Adipose tissue (tissue), 3 donors: ENCODE data around the gene ULBP2. TPM values are rescaled to one million over a fixed set of nuclear protein-coding genes. Genes with fewer than 3 reads are reported as not detected.
"Not testable (repeated sequence)": the region's sequence is repeated elsewhere in the genome, so short reads cannot be mapped to it uniquely, and the experiment has no call there.

Source experiments
- H3K27ac ChIP-seq: one replicate; pipeline ENCODE4 v1.5.1; 2013; ENCODE audit warnings: low read depth, low read length
- WGBS, 3 donors: extraction: QIAGEN DNeasy Blood & Tissue Kit; methylation state at CpG; one replicate each; pipeline ENCODE4 v1.1.7; 2013; 5-methylcytosine and 5-hydroxymethylcytosine counted together
- polyA plus RNA-seq, 3 donors: library from polyadenylated mRNA; stranded (reverse); fragments of 200-250 nt; gene quantifications; one replicate each; pipeline ENCODE4 v1.2.3, GENCODE V29; 2013
- donor health status: healthy with polysubstance abuse.
- donor health status: Bipolar disorder and iron deficiency.
- donor health status: healthy.

The ULBP2 gene
- polyA plus RNA-seq, 3 donors: 0.36 to 1.6 TPM; not detected in 1

DNA sequence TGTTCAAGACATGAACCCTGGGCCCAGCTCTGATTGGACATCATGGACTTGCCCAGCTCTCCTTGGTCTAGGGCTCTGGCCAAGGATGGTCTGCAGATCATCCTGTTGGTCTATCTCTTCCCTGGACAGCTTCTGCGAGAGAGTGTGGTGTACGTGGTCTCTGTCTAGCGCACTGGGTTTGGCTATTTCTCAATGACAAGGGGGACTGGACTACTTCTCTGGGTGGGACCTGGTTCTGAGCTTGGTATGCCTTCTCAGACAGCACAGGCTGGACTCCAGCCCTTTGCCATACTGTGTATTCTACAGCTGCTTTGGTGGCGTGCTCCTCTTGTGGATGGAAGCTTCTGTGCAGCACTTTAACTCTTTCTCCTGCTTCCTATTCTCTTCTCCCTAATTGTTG, 35.4 kb upstream of the ULBP2 start:
- WGBS, 3 donors: 92 to 96% (median 95%) methylated on average over 4 of the region's 4 CpGs
- H3K27ac ChIP-seq: no peak overlapping the region

DNA sequence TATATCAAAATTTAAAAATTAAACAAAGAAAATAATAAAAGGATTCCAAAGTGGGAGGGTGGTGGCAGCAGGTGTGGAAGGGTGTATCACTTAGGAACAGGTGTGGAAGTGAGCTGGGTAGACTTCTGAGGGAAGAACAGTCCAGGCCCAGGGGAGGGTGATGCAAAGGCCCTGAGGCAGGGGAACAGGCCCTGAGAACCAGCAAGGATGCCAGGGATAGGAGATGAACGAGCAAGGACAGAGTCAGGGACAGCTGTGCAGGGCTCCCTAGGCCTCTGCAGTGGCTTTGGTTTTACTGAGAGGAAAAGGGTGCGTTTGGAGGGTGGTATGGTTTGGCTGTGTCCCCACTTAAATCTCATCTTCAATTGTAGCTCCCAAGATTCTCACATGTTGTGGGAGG, 34.5 kb upstream of the ULBP2 start:
- WGBS, 3 donors: 85 to 91% (median 90%) methylated on average over 2 of the region's 2 CpGs
- no peak overlapping the region for H3K27ac ChIP-seq

DNA sequence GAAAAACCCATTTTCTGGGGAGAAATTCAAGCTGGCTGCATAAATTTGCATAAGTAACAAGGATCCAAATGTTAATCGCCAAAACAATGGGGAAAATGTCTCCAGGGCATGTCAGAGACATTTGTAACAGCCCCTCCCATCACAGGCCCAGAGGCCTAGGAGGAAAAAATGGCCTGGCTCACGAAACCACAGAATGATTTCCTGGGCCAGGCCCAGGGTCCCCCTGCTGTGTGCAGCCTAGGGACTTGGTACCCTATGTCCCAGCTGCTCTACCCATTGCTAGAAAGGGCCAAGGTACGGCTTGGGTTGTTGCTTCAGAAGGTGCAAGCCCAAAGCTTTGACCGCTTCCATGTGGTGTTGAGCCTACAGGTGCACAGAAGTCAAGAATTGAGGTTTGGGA, 33.3 kb upstream of the ULBP2 start:
- H3K27ac ChIP-seq: not testable (repeated sequence)
- 77 to 83% (median 82%) methylated on average over 4 of the region's 4 CpGs for WGBS, 3 donors

GRCh38 chr6:149909701-149910470, 31.9 kb upstream of the ULBP2 start:
- WGBS, 3 donors: 88 to 95% (median 92%) methylated on average over 9 of the region's 9 CpGs
- H3K27ac ChIP-seq: no peak overlapping the region

- 93 to 96% (median 95%) methylated on average over 23 of the region's 23 CpGs for WGBS, 3 donors
- H3K27ac ChIP-seq: no peak overlapping the region
Observed at GRCh38 chr6:149910721-149911151, 31.1 kb upstream of the ULBP2 start.

GRCh38 chr6:149912680-149913079, 29.1 kb upstream of the ULBP2 start:
- not testable (repeated sequence) for H3K27ac ChIP-seq
- 65 to 84% (median 81%) methylated on average over 3 of the region's 3 CpGs for WGBS, 3 donors

DNA sequence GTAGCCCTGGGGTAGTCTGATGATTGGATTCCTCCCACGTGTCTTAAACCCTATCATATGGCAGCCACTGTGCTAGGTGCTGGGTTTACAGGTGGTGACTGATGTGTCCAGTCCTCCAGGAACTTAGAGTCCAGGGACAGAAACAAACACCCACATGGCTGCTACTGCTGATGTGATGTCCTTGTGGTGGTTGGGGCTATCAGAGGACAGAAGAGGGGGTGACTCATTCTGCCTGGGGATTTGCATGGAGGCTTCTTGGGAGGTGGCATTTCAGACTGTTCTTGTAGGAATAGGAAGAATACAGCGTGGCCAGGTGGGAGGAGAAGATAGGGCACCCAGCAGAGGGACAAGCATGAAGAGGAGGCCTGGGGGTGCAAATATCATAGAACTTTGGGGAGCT, 28.7 kb upstream of the ULBP2 start:
- WGBS, 3 donors: 63 to 89% (median 85%) methylated on average over 2 of the region's 2 CpGs
- no peak overlapping the region for H3K27ac ChIP-seq

- WGBS, 3 donors: 68 to 75% (median 72%) methylated on average over 9 of the region's 9 CpGs
- no peak overlapping the region for H3K27ac ChIP-seq
Observed at GRCh38 chr6:149913540-149914240, 28.1 kb upstream of the ULBP2 start.

DNA sequence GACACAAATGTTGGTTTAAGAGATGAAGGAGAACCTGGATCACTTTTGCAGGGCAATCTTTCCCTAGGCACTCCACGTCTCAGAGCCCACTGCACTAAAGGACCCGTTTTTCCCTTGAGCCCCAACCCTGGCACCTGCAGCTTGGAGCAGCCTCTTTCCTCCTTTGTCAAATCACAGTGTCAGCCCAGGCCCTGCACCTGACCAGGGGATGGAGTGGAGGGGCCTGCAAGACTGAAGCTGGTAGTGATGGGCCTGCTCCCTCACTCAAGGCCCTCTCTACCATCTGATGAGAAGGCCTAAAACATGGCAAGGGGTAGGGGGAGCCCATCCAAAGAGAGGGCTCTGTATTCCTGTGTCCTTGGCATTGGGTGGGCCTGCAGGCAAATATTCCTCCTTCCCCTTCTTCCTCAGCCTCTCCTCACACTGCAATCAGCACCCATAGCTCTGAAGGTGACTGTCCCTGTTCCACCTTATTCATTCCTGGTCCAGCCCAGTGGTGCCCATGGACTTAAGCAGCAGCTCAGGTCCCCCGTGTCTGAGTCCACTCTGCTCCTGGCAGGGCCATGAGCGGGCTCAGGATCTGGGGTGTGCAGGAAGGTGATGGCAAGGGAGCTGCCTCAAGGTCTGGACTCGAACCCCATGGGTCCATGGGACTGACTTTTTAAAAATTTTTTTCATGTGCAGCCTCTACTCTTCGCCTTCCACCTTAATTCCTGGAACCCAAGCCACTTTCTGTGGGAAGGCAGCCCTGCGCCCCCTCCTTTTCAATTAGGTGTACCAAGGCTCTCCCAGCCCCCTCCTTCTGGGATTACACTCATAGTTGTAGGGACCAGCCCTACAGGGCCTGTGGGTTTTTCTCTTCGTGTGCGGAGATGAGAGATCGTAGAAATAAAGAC, 25.6 kb upstream of the ULBP2 start:
- H3K27ac ChIP-seq: no peak overlapping the region
- WGBS, 3 donors: 88 to 93% (median 90%) methylated on average over 10 of the region's 10 CpGs

GRCh38 chr6:149917679-149918078, 24.1 kb upstream of the ULBP2 start:
- WGBS, 3 donors: 92 to 98% (median 97%) methylated on average over 2 of the region's 2 CpGs
- no peak overlapping the region for H3K27ac ChIP-seq

- WGBS, 3 donors: 88 to 92% (median 90%) methylated on average over 6 of the region's 6 CpGs
Observed at GRCh38 chr6:149918151-149918905, 23.5 kb upstream of the ULBP2 start.

GRCh38 chr6:149919126-149919833, 22.5 kb upstream of the ULBP2 start:
- 75 to 80% (median 79%) methylated on average over 10 to 11 of the region's 11 CpGs for WGBS, 3 donors
- H3K27ac ChIP-seq: not testable (repeated sequence)

More at GRCh38 chr6:149918151-149918905, 23.5 kb upstream of the ULBP2 start:
- no peak overlapping the region for H3K27ac ChIP-seq

DNA sequence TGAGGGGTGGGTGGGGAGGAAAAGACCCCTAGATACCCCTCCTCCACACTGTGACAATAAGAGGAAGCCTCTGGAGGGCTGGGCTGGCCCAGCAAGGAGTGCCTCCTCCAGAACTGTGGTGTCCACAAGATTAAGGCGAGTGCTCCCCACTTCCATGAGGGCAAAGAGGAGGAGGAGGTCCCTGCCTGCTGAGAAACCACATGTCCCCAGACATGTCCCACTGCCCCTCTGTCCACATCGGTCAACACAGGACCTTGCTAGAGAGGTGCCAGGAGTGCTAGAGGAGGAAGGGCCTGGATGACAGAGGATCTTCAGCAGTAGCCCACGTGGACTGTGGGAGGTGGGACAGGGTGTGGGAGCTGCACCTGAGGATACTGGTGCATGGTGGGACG, 22.0 kb upstream of the ULBP2 start:
- WGBS, 3 donors: 81 to 95% (median 88%) methylated on average over 4 of the region's 4 CpGs
- H3K27ac ChIP-seq: no peak overlapping the region

- WGBS, 3 donors: 86 to 91% (median 91%) methylated on average over 6 of the region's 6 CpGs
- no peak overlapping the region for H3K27ac ChIP-seq
Observed at GRCh38 chr6:149921361-149921760, 20.5 kb upstream of the ULBP2 start.

DNA sequence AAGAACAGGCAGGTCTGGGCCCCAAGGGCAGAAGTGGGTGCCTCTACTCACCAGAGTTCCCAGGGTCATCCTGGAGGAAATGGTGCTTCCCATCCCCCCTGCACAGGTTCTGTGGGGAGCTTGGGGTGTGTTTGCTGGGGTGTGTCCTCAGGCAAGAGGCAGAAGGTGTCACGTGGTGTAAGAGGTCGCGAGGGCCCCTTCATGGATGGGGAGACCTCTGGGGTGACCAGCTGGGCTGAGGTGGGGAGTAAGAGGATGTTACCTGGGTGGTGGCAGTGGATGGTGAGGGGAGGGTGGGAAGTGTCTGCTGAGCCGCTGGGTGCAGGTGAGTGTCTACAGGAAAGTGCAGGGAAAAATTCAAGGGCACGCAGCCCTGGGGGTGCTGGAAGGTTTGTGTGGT, 19.7 kb upstream of the ULBP2 start:
- 23 to 57% (median 55%) methylated on average over 5 of the region's 5 CpGs for WGBS, 3 donors
- H3K27ac ChIP-seq: not testable (repeated sequence)

- 0 to 1% (median 1%) methylated on average over 40 of the region's 40 CpGs for WGBS, 3 donors
- no peak within 1 kb of the TSS for H3K27ac ChIP-seq
Observed at GRCh38 chr6:149922642-149923326, 19.0 kb upstream of the ULBP2 start, which contains the start of gene RAET1G. TSS of gene RAET1G (minus strand) at chr6:149923121. CDS start at chr6:149923010, 111 bp downstream.
